Activated T-helper 1 cell treated with anti-CD3 and anti-CD28 coated beads, Interleukin-12 subunit alpha, Interleukin-12 subunit beta, Interleukin-2, Interleukin-4 antibody, amounts not matched to agents 30 ng/mL and 10 ng/mL and 1 ng/mL, durations not matched to agents 14 hours and 24 hours and 36 hours (primary cell): ENCODE measurements around the gene TTC38. TPM values are rescaled to one million over a fixed set of nuclear protein-coding genes. Genes with fewer than 3 reads are reported as not detected.
A peak's percentile ranks its signal among the peaks of the same experiment; 100 is the strongest.

Source experiments
- DNase-seq: peaks from one replicate; pipeline ENCODE4 v3.0.0; 2021; ENCODE audit warnings: low spot score
- H3K27ac Mint-ChIP-seq: one replicate; pipeline ENCODE4 v1.8.0; 2021; ENCODE audit warnings: mild to moderate bottlenecking, mixed read lengths
- H3K27me3 Mint-ChIP-seq: one replicate; pipeline ENCODE4 v1.8.0; 2022; ENCODE audit warnings: mild to moderate bottlenecking, moderate library complexity, mixed read lengths; ENCODE audit not compliant: insufficient read depth
- H3K36me3 Mint-ChIP-seq: one replicate; pipeline ENCODE4 v1.8.0; 2021; ENCODE audit warnings: low read depth, mixed read lengths
- H3K4me1 Mint-ChIP-seq: one replicate; pipeline ENCODE4 v1.8.0; 2021; ENCODE audit warnings: low read depth, mixed read lengths
- H3K4me3 Mint-ChIP-seq: one replicate; pipeline ENCODE4 v1.8.0; 2021; ENCODE audit warnings: mild to moderate bottlenecking, moderate library complexity, mixed read lengths
- H3K9me3 Mint-ChIP-seq: one replicate; pipeline ENCODE4 v1.8.0; 2021; ENCODE audit warnings: mixed read lengths
- intact Hi-C: fragments of 100-400 bp; cut with micrococcal nuclease; formaldehyde crosslinking; loops from one replicate; pipeline ENCODE4 v1.15.1; 2024
- total RNA-seq: library from RNA; stranded (reverse); gene quantifications from 2 replicates; pipeline ENCODE4 v1.2.3, GENCODE V29; 2022

Gene TTC38
- total RNA-seq, 1 donor from 2014 or later, result 23.0 TPM

DNA sequence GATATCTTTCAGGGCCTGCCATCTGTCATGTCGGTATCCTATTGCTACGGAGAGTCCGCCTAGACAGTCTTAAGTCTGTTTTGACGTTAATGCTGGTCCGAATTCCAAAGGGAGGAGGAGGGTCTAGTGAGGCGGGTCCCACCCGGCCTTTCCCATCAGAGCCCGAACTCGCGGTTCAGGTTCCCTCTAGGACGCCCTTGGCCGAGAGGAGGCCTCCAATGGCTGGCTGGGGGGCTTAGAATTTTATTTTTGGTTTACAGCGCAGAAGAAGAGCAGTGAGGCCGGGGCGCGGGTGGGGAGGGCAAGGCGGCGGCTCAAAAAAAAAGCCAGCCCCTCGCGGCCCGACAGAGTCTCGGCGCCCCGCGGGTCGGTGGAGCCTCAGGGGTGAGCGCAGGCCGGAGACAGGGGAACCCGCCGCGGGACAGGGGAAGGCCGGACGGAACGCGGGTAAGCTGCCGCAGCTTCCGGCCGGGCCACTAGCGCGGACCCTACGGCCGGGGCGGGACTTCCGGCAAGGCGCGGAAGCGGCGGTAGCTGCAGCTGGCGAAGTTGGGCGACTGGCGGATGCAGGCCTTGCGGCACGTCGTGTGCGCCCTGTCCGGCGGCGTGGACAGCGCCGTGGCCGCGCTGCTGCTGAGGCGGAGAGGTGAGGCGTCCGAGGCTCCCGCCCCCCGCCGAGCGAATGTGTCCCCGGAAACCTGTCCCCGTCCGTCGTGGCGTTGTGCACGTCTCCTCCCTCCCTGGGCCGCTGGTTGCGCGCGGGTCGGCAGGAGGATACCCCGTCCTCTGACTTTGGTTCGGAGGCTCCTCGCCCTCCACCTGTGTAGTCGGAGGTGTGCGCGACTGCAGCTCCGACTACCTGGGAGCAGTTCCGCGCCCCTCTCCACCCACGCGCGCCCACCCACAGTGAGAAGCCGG is 67.7 kb downstream of the TTC38 start, which contains the start of gene TRMU:
TSS of gene TRMU (plus strand) at position 514 of the 918 bp plus-strand sequence. CDS start at position 565, 51 bp downstream.
- DNase-seq, result peak; percentile 74
- H3K9me3 Mint-ChIP-seq, result no peaks in the 10 kb centered on the region
- H3K27me3 Mint-ChIP-seq, result no peaks in the 10 kb centered on the region
- H3K36me3 Mint-ChIP-seq, result peaks cover 36% of the 10 kb centered on the region
- intact Hi-C loops, result loop anchor here (1.0 kb wide), 3 partner anchors 39 to 300 kb away; partner anchors contain the start of genes CDPF1 and GTSE1
- H3K27ac Mint-ChIP-seq, result peak within 1 kb of the TSS; percentile 96
- H3K4me3 Mint-ChIP-seq, result peak within 1 kb of the TSS; percentile 95
- peaks cover 34% of the 10 kb centered on the region for H3K4me1 Mint-ChIP-seq

DNA sequence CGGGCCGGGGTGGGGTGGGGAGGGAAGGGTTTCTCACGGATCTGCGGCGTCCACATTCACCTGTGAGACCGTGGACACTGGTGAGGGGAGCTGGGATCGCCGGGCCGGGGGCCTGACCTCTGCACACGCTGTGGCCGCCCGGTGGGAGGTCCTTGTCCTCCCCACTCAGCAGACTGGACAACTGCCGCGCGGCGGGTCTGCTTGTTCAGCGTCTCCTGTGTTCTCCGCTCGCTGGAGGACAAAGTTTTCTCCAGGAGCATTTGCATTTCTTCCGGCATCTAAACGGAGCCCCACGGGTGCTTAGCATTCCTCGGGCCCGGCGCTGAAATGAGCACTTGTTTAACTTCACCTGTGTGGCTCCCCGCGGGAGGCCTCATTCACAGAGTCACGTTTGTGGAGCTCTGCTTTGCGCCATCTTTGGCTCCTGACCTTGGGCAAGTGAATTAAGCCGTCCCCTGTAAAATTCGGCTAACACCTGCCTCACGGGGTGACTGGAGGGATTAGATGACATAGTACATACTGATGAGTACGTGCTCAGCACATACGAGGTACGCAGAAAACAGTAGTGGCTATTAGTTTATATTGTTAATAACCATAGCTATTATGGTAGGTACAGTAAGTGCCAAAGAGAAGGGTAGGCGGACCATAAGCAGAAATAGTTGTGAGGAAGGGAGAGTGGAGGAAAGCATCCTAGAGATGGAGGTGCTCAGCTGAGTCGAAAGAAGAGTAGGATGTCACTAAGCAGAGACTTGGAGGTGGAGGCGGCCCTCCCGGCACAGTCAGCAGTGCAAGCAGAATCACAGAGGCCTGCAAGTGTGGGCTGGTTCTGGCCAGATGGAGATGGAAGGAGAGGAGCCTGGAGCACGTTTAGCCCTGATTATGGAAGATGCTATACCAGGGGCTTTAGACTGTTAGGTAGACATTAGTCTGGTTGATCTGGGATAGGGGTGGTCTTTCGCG is 68.6 kb downstream of the TTC38 start:
- DNase-seq, result no peak
- Mint-ChIP-seq H3K27ac (peak overlapping the region; percentile 88), H3K36me3 (peaks cover 39% of the 10 kb centered on the region), H3K4me3 (peak overlapping the region; percentile 95), H3K9me3 (no peaks in the 10 kb centered on the region), H3K4me1 (peaks cover 38% of the 10 kb centered on the region), H3K27me3 (no peaks in the 10 kb centered on the region)
- intact Hi-C loops, result no loop called here

DNA sequence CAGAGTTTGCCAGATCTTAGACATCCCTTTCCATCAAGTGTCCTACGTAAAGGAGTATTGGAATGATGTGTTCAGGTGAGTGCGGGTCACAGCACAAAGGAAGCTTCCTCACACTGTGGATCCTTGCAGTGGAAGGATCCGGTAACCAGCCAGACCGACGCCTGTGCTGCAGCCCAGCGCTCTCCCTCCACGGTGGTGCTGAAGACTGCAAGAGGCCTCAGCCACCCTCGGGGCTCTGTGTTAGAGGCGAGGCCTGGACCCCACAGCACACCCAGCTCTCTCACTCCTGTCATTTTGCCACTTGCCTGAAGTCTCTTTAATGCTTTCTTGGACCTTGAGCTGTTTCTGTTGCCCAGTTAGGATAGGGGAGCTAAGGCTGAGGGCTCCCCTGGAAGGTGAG is 70.1 kb downstream of the TTC38 start:
- H3K4me3 Mint-ChIP-seq, result peak overlapping the region; percentile 53
- H3K36me3 Mint-ChIP-seq, result peaks cover 46% of the 10 kb centered on the region
- DNase-seq, result no peak
- no peaks in the 10 kb centered on the region for H3K9me3 Mint-ChIP-seq
- peaks cover 38% of the 10 kb centered on the region for H3K4me1 Mint-ChIP-seq
- no peak overlapping the region for H3K27ac Mint-ChIP-seq
- no peaks in the 10 kb centered on the region for H3K27me3 Mint-ChIP-seq
- intact Hi-C loops, result no loop called here

DNA sequence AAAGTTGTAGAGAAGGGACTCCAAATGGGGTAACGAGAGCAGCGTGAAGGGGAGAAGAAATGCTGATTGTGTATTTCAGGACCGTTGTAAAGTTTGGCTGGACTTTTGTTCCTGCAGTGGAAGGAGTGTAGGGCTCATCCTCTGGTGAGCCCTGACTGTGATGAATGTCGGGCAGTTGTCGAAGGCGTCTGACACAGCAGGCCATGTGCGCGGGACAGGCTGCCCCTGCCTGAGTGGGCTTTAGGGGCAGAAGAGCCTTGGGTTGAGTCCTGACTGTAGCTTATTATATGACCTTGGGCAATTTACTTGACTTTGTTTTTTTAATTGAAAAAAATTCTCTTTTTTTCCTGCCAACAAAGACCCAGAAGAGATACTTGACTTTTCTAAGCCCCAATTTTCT is 70.8 kb downstream of the TTC38 start:
- H3K4me1 Mint-ChIP-seq, result peaks cover 38% of the 10 kb centered on the region
- no peaks in the 10 kb centered on the region for H3K9me3 Mint-ChIP-seq
- intact Hi-C loops, result no loop called here
- no peak for DNase-seq
- no peaks in the 10 kb centered on the region for H3K27me3 Mint-ChIP-seq
- peak overlapping the region; percentile 11 for H3K27ac Mint-ChIP-seq
- H3K36me3 Mint-ChIP-seq, result peaks cover 44% of the 10 kb centered on the region
- H3K4me3 Mint-ChIP-seq, result peak overlapping the region; percentile 8

DNA sequence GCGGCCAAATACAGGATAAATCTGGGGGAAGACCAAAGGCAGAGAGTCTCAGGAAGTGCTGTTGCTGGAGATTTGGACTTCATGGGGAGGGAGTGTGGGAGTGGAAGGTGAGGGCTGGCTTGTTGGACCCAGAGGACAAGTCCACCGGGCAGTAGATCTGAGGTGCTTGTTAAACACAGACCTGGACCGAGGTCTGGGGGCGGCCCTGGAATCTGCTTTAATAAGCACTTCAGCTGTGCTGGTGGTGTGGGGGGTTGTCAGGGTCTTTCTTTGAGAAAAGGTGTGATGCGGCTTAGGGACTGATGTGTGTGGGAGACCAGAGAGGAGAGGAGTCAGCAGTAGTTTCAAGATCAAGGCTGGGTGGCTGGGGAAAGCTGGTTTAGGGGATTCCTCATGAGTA is 72.1 kb downstream of the TTC38 start:
- intact Hi-C loops, result no loop called here
- no peak overlapping the region for H3K27ac Mint-ChIP-seq
- DNase-seq, result no peak
- H3K36me3 Mint-ChIP-seq, result peaks cover 54% of the 10 kb centered on the region
- H3K4me3 Mint-ChIP-seq, result no peak overlapping the region
- peaks cover 38% of the 10 kb centered on the region for H3K4me1 Mint-ChIP-seq
- H3K27me3 Mint-ChIP-seq, result no peaks in the 10 kb centered on the region
- no peaks in the 10 kb centered on the region for H3K9me3 Mint-ChIP-seq

DNA sequence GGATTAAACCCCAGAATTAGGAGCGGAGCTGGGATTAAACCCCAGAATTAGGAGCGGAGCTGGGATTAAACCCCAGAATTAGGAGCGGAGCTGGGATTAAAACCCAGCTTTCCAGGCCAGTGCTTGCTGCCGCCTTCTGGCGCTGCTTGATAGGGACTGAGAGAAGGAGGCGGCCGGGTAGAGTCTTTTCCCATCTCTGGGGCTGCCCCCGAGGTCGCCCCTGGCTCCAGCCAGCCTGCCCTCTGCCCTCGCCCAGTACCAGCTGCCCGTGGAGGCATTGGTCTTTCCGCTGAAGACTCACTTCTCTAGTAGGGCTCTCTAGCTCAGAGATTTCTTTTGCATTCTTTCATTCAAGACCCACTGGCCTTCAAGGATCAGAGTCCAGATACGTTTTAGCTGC is 72.9 kb downstream of the TTC38 start:
- intact Hi-C loops, result no loop called here
- Mint-ChIP-seq H3K4me3 (no peak overlapping the region), H3K36me3 (peaks cover 56% of the 10 kb centered on the region), H3K27ac (no peak overlapping the region), H3K4me1 (peaks cover 34% of the 10 kb centered on the region), H3K9me3 (no peaks in the 10 kb centered on the region), H3K27me3 (no peaks in the 10 kb centered on the region)
- no peak for DNase-seq

Other genes starting within 250 kb of the TTC38 start
- gene PPARA, start 117.5 kb upstream of the TTC38 start, total RNA-seq, result 11.6 and 14.3 TPM in 2 replicates
- 9.5 and 14.2 TPM in 2 replicates for gene CDPF1, start 17.7 kb upstream of the TTC38 start, total RNA-seq
- 0.03 TPM in 1 of 2 replicates, not detected in the other for gene PKDREJ, start 4.7 kb upstream of the TTC38 start, total RNA-seq
- gene GTSE1, start 28.9 kb downstream of the TTC38 start, total RNA-seq, result 39.0 and 39.9 TPM in 2 replicates
- 81.0 and 85.5 TPM in 2 replicates for gene TRMU, start 67.7 kb downstream of the TTC38 start, total RNA-seq